CD4-positive, alpha-beta T cell (primary cell): ENCODE data around the gene CRIP2. TPM values are rescaled to one million over a fixed set of nuclear protein-coding genes. Genes with fewer than 3 reads are reported as not detected.

Experiments used
- ATAC-seq: fragments of 200-7000 bp; cut with Tn5 transposase; one replicate; pipeline ENCODE4 v1.10.0; 2022; ENCODE audit warnings: mild to moderate bottlenecking; ENCODE audit not compliant: poor library complexity
- CTCF ChIA-PET: fragments of 350-600 bp; sonication (Branson Sonifier 250); formaldehyde crosslinking; loops from one replicate; lab custom pipeline; 2021; ENCODE audit warnings: antibody characterized with exemption, inconsistent platforms; lab: Charles Lee
- POLR2A ChIA-PET: fragments of 350-600 bp; sonication (Branson Sonifier 250); formaldehyde crosslinking; loops from one replicate; lab custom pipeline; 2021; ENCODE audit warnings: antibody characterized with exemption, inconsistent platforms; lab: Charles Lee
- DNase-seq, 14 experiments: peaks; one replicate each; pipeline ENCODE4 v3.0.0-alpha.2; 2013 to 2020; ENCODE audit warnings: mixed read lengths in 2 of 14
- H3K27ac ChIP-seq, 2 donors: one replicate each; pipeline versions ENCODE4 v1.5.1 to v1.7.0; 2013; ENCODE audit warnings: low read length in 2 of 2, low read depth in 1 of 2, mild to moderate bottlenecking in 1 of 2
- H3K27me3 ChIP-seq, 2 experiments: 1 replicate in 1 of 2; 2 replicates in 1 of 2; pipeline versions ENCODE4 v1.6.1 to v1.7.0; 2013; ENCODE audit warnings: low read length in 2 of 2, control low read depth in 1 of 2, mild to moderate bottlenecking in 1 of 2, moderate library complexity in 1 of 2; ENCODE audit not compliant: insufficient read depth in 2 of 2, control insufficient read depth in 1 of 2
- H3K36me3 ChIP-seq: one replicate; pipeline ENCODE4 v1.6.1; 2013; ENCODE audit warnings: low read length, control low read depth; ENCODE audit not compliant: insufficient read depth
- H3K4me1 ChIP-seq: one replicate; pipeline ENCODE4 v1.6.1; 2013; ENCODE audit warnings: low read length, control low read depth; ENCODE audit not compliant: insufficient read depth
- H3K4me3 ChIP-seq: one replicate; pipeline ENCODE4 v1.5.1; 2013; ENCODE audit warnings: mild to moderate bottlenecking, low read length, moderate library complexity
- H3K9me3 ChIP-seq, 2 experiments: 1 replicate in 1 of 2; 2 replicates in 1 of 2; pipeline versions ENCODE4 v1.6.1 to v1.7.0; 2013; ENCODE audit warnings: low read length in 2 of 2, mild to moderate bottlenecking in 2 of 2, control low read depth in 1 of 2, moderate library complexity in 1 of 2; ENCODE audit not compliant: control insufficient read depth in 1 of 2, insufficient read depth in 1 of 2
- H3K27ac Mint-ChIP-seq: one replicate; pipeline ENCODE4 v1.8.0; 2020; ENCODE audit warnings: mixed read lengths
- H3K27me3 Mint-ChIP-seq: one replicate; pipeline ENCODE4 v1.8.0; 2021; ENCODE audit warnings: mixed read lengths
- H3K36me3 Mint-ChIP-seq: one replicate; pipeline ENCODE4 v1.8.0; 2021; ENCODE audit warnings: low read depth, mixed read lengths
- H3K4me1 Mint-ChIP-seq: one replicate; pipeline ENCODE4 v1.8.0; 2021; ENCODE audit warnings: low read depth, mixed read lengths
- H3K4me3 Mint-ChIP-seq: one replicate; pipeline ENCODE4 v1.8.0; 2020; ENCODE audit warnings: mild to moderate bottlenecking, mixed read lengths
- H3K9me3 Mint-ChIP-seq: one replicate; pipeline ENCODE4 v1.8.0; 2020; ENCODE audit warnings: mixed read lengths
- CTCF ChIP-seq: fragments of 200-600 bp; IDR thresholded peaks from one replicate; pipeline ENCODE4 v1.8.0; 2022; ENCODE audit warnings: antibody characterized with exemption, mild to moderate bottlenecking
- intact Hi-C, 2 experiments: fragments of 100-400 bp; cut with DNase I in 1 of 2; cut with micrococcal nuclease in 1 of 2; formaldehyde crosslinking; loops; one replicate each; pipeline versions ENCODE4 v1.15.1 to v1.9.0; 2023 to 2025; cut with DNase I, micrococcal nuclease
- total RNA-seq, 174 experiments: library from RNA in 2 of 174; stranded (reverse) in 2 of 174; gene quantifications; one replicate each; pipeline ENCODE4 v1.2.3 and lab custom pipeline; 2021 to 2026

CRIP2 gene
- total RNA-seq, 2 experiments from 2014 or later: 62.5 to 68.3 TPM

- ChIA-PET POLR2A (no interaction called here), CTCF (no interaction called here)
- H3K4me1 ChIP-seq: no peaks in the 10 kb centered on the region
- DNase-seq (no peak), ATAC-seq (no peak)
- Mint-ChIP-seq H3K27ac (no peak overlapping the region), H3K27me3 (no peaks in the 10 kb centered on the region), H3K4me3 (no peak overlapping the region), H3K9me3 (no peaks in the 10 kb centered on the region), H3K4me1 (no peaks in the 10 kb centered on the region), H3K36me3 (peaks cover 24% of the 10 kb centered on the region)
- TF ChIP-seq CTCF: no peak
- no peaks in the 10 kb centered on the region for H3K9me3 ChIP-seq
- H3K27ac ChIP-seq: no peak overlapping the region
- no peaks in the 10 kb centered on the region for H3K27me3 ChIP-seq
- intact Hi-C loops: no loop called here
- no peak overlapping the region for H3K4me3 ChIP-seq
- H3K36me3 ChIP-seq: peaks cover 56% of the 10 kb centered on the region
Measured at GRCh38 chr14:105460116-105460515, 14.5 kb upstream of the CRIP2 start.

GRCh38 chr14:105460616-105461015, 14.0 kb upstream of the CRIP2 start:
- ChIA-PET POLR2A (no interaction called here), CTCF (no interaction called here)
- no peak overlapping the region for H3K27ac Mint-ChIP-seq
- Histone ChIP-seq H3K9me3 (no peaks in the 10 kb centered on the region), H3K27ac (no peak overlapping the region), H3K27me3 (no peaks in the 10 kb centered on the region), H3K36me3 (peaks cover 55% of the 10 kb centered on the region), H3K4me1 (no peaks in the 10 kb centered on the region), H3K4me3 (no peak overlapping the region)
- H3K9me3 Mint-ChIP-seq: no peaks in the 10 kb centered on the region
- TF ChIP-seq CTCF: no peak
- ATAC-seq (no peak), DNase-seq (no peak)
- no peak overlapping the region for H3K4me3 Mint-ChIP-seq
- peaks cover 20% of the 10 kb centered on the region for H3K36me3 Mint-ChIP-seq
- intact Hi-C loops: no loop called here
- H3K27me3 Mint-ChIP-seq: no peaks in the 10 kb centered on the region
- no peaks in the 10 kb centered on the region for H3K4me1 Mint-ChIP-seq

GRCh38 chr14:105461903-105462302, 12.7 kb upstream of the CRIP2 start:
- ChIA-PET CTCF (no interaction called here), POLR2A (no interaction called here)
- Histone ChIP-seq H3K27me3 (no peaks in the 10 kb centered on the region), H3K4me3 (no peak overlapping the region), H3K27ac (no peak overlapping the region), H3K4me1 (no peaks in the 10 kb centered on the region), H3K36me3 (peaks cover 47% of the 10 kb centered on the region), H3K9me3 (no peaks in the 10 kb centered on the region)
- ATAC-seq: no peak
- TF ChIP-seq CTCF: no peak
- no peak overlapping the region for H3K4me3 Mint-ChIP-seq
- peaks cover 18% of the 10 kb centered on the region for H3K36me3 Mint-ChIP-seq
- H3K4me1 Mint-ChIP-seq: no peaks in the 10 kb centered on the region
- no peak for DNase-seq
- no peaks in the 10 kb centered on the region for H3K27me3 Mint-ChIP-seq
- no peak overlapping the region for H3K27ac Mint-ChIP-seq
- intact Hi-C loops: no loop called here
- H3K9me3 Mint-ChIP-seq: no peaks in the 10 kb centered on the region
